ENCODE measurements around the gene ATAT1.
"Not testable (repeated sequence)": the region's sequence is repeated elsewhere in the genome, so short reads cannot be mapped to it uniquely, and the experiment has no call there.

Gene ATAT1

DNA sequence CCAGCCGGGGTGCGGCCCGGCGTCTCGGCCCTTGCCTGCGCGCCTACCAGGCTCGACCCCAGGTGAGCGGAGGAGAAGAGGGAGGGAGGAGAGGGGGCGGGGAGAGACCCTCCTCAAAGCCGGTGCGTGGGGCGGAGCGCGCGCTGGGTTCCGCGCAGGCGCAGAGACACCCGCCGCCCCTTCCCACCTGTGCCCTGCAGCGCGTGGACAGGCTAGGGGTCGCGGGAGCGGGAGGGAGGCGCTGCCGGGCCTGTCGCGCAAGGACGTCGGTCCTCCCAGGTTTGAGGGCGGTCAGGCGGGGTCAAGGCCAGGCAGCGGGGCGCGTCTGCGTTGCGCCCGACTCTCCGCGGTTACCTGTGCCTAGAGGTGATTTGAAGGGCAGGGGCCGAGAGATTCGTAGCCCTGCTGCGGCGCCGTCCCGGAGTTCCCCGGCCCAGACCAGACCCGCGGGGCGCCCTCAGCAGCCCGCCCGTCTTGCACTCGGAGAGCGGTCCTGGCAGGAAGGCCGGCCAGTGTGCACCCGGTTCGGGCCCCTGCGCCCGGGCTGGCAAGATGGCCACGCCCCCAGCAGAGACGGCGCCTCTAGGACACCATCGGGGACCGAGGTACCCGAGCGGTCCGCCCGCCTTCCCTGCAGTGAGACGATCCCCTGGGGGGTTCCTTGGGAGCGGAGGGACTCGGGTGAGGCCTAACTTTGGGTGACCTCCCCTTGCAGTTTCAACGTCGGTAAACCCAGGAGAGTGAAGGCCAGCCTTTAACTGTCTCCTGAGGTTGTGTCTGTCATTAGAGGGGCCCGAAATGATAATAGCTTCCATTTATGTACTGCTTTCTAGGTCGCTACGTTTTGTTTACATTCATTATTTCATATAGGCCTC lies 20.8 kb downstream of the ATAT1 start:
- DNase-seq (ENCODE audit: low read depth in 2 of 3, low spot score in 2 of 3): peak; percentile 52 to 60 (median 59)

DNA sequence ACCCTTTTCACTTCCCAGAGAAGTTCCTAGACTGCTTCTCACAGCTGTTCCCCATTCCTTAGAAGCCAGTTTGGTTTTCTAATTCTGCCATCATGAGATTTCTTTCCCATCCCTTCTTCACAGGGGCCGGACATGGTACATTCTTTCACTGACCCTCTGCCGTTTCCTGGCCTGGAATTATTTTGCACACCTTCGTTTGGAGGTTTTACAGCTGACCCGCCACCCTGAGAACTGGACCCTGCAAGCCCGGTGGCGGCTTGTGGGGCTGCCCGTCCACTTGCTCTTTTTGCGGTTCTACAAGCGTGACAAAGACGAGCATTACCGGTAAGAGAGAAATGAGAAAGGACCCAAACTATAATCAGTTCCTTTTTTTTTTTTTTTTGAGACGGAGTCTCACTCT lies 24.5 kb downstream of the ATAT1 start:
- no peak for DNase-seq (ENCODE audit: low read depth in 2 of 3, low spot score in 2 of 3)

DNA sequence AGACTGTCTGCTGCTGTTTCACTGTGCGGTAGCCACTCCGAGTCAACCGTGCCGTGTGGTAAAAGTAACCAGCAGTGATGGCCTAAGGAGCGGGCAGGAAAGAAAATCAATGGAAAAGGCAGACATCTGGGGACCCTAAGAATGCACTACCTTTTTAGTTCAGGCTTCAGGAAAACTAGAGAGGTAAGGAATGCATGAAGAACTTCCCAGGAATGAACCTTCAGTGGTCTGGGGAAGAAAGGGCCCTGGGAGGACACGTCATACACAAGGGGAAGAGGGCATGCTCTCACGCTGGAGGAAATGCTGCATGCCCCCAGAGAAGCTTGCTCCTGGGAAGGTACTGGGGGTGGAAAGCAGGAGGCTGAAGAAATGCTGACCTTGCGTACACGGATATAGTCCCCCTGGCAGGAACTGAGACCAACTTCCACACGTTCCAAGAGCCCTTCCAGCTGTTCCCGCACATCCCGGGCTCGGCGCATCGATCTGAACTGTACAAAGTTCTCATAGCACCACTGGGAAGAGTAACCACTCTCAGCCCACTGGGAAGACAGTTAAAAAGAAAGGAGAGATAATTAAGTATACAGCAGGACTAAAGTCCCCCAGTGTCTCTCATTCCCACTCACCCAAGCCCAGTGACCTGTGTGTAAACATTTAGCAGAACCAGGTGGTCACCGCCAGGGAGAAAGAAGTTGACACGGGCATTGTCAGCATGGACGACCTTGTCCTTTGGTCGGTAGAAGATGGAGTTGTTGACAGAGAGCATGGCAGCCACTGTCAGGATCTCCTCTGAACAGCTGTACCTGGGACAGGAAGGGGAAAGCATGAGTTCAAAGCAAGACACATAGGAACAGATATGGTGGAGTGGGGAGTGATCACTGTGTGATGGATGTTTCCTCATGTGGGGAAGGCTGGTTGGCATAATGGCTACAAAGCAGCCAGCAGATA lies 28.4 kb downstream of the ATAT1 start:
- DNase-seq (ENCODE audit: low read depth in 2 of 3, low spot score in 2 of 3): no peak

DNA sequence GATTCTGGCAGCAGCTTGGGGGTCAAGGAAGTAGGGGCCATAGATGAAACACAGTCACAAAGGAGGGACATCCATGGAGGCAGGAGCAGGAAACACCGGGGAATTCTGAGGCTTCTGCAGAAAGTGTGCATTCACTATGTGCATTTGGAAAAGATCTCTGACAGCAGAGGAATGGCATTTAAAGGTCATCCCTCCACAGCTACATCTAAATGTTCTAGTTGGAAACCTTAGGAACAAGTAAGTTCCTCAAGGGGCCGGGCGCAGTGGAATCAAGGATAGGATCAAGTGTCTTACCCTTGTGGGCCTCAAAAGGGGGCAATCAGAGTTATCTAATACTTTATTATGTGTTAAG lies 29.0 kb downstream of the ATAT1 start:
- no peak for DNase-seq (ENCODE audit: low read depth in 2 of 3, low spot score in 2 of 3)

DNA sequence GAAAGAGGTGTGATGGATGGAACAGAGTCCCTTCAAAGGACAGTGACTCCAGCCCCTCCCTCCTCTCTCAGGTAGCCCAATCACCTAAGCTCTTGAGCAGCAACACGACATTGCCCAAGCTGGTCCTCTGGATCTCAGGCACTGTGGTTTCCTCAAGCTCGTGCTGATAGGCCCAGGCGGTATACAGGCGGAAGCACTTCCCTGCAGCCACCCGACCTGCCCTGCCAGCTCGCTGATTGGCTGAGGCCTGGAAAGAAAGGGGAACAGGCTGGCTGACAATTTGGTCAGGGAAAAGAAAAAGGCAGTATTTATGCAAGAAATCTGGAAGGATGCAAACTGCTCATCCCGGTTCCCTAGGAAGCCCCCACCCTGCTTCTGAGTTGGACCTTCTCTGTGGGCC lies 29.8 kb downstream of the ATAT1 start:
- no peak for DNase-seq (ENCODE audit: low read depth in 2 of 3, low spot score in 2 of 3)

DNA sequence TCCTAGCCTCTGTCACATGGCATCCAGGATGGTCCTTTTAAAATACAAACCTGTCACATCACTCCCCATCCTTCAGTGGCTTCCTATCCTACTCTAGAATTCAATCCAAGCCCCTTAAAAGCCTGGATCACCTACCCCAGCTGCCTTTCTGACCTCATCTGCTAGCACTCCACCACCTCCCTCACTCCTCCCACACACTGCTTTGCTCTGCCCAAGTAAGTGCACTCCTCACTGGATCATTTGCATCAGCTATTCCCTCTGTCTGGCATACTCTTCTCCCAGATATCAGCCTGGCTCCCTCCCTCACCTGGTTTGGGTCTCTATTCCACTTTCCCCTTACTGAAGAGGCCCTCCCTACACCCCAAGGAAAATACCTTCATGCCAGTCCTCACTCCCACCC lies 30.8 kb downstream of the ATAT1 start:
- DNase-seq (ENCODE audit: low read depth in 2 of 3, low spot score in 2 of 3): no peak

DNA sequence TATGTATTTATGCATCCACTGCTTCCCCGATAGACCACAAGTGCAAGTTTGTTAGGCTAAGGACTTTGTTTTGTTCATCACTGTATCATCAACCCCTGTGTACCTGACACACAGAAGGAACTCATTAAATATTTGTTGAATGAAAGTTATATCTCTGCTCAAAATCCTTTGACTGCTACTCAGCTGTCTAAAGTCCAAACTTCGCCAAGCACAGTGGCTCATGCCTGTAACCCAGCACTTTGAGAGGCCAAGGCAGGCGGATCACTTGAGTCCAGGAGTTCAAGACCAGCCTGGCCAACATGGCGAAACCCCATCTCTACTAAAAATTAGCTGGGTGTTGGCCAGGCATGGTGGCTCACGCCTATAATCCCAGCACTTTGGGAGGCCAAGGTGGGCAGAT lies 31.2 kb downstream of the ATAT1 start:
- DNase-seq (ENCODE audit: low read depth in 2 of 3, low spot score in 2 of 3): not testable (repeated sequence)

DNA sequence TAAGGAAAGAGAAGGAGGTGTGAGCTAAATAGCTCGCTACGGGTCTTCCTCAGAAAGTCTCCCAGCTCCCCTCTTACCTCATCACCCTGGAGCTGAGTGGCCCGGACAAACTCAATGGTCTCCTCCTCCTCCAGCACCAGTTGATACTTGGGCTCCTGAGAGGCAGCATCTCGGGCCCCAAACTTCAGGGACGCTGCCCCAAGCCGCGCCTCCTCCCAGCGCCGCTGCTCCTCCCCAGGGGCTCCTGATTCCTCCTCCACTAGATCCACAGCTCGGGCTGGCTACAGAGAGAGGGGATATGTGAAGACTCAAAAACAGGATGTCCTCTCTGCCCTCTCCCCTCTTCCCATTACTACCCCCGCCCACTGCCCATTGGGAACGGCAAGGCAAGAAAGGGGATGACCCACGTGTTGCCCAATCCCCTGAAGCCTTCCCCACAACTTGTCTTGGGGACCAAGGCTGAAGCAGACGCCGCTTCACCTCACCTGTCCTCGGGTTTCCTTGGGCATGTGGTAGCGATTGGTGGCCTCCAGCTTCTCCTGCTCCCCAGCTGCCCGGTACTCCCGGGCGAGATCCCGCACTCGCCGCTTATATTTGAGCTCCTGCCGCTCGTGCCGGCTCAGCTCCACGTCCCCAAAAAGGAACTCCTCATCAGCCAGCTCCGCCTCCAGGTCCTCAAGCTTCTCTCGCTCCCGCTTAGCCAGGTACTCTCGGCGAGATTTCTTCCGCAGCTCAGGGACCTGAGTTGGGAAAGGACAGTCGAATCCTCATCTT lies 38.5 kb downstream of the ATAT1 start:
- no peak for DNase-seq (ENCODE audit: low read depth in 2 of 3, low spot score in 2 of 3)

DNA sequence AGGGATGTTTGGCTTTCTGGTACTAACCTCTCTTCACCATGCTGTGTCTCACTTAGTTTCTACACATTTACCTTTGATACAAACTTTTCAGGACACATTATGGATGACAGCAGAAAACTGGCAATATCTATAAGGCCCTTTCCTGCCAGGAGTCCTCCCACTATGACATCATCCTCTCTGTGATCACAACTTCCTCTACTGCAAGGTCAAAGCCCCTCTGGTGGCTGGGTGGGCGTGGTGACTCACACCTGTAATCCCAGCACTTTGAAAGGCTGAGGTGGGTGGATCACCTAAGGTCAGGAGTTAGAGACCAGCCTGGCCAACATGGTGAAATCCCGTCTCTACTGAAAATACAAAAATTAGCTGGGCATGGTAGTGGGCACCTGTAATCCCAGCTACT lies 39.6 kb downstream of the ATAT1 start:
- DNase-seq (ENCODE audit: low read depth in 2 of 3, low spot score in 2 of 3): not testable (repeated sequence)

DNA sequence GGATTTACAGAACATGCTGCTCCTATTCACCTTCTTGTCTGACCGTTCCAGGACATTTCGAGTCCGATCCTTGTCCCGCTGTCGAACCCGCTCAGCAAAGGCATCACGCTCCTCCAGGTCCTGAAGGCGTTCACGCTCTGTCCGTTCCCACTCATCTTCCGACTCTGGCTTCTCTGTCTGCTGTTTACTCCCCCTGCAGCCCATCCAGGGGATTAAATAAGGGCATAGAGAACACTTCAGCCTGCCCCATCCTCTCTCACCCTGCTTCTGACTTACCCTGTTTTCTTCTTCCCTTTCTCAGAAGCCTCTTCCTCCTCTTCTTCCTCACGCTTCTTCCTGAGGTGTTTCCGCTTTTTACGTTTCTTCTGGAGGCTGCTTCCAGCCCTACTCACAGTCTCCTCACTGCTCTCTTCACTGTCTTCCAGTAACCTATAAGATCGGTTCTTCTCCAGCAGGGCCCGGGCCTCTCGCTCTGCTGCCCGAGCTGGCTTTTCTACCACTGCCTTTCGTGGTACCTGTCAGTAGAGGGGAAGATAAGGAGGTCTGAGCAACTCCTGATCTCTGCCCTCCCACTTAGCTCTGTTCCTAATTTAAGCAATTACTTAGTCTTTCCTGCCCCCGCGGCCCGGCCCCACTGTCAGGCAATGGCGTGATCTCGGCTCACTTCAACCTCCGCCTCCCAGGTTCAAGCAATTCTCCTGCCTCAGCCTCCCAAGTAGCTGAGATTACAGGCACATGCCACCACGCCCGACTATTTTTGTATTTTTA lies 44.3 kb downstream of the ATAT1 start:
- DNase-seq (ENCODE audit: low read depth in 2 of 3, low spot score in 2 of 3): no peak

DNA sequence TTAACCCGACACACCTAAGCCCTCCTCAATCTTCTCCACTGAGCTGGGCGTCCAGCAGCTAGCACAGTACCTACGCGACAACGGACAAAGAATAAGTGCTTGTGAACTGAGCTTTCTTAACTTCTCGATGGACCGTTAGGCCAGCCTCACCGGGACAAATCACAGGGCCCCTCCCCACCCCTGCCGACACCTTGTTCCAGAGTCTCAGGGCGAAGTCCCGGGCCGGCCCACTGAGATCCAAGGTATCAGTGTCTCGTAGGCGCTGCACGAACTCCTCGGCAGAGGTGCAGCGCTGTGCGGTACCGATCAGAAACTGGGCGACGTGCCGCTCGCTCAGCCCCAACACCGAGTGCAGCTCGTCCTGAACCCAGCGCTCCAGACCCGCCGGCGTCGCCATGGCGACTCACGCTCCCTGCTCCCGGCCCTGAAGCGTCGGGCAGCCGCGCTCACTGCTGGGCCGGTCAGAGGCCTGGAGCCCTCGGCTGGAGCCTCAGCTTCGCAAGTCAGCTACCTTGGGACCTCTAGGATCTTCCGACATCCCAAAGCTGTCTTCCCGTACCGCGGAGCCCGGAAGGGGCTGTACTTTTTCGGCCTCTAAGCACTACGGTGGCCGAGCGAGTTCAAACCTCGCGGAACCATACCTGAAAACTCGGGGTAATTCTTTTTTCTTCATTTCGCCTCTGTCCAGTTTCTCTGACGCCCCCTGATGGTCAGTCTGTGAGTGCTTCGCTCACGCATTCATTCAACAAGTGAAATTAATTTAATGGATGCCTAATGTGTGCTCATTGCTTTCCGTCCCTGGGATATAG lies 46.0 kb downstream of the ATAT1 start, which contains the start of gene DHX16:
TSS of gene DHX16 (minus strand) at position 562 of the 809 bp plus-strand sequence. CDS start at position 397, 165 bp downstream.
- DNase-seq (ENCODE audit: low read depth in 2 of 3, low spot score in 2 of 3): peak; percentile 76 to 77 (median 76)

DNA sequence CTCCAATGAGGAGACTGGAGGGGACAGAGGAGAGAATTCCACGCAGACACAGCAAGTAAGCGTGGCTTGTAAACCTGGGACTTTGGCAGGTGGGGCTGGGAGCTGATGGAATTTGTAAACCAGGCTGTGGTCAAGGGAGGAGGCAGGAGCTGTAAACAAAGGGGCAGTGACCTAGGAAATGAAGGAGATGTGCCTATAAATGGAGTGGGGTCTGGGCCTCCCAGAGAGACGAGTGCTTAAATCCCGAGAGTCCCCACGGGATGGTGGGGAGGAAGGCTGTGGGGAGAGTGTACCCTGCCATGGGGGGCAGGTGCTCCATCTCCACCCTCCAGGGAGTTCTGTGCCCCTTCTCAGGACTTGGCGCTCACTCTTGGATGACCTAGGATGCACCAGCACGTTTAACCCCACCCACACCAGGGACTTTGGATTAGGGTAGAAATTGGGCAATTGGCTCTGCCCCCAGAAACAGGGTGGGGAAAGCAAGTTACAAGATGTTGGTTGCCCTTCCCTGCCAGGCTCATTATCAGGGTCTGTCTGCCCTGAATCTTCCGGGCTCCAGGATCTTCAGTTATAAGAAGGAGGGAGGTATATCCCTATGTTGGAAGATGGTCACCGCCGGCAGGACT lies 50.1 kb downstream of the ATAT1 start:
- DNase-seq (ENCODE audit: low read depth in 2 of 3, low spot score in 2 of 3): no peak

DNA sequence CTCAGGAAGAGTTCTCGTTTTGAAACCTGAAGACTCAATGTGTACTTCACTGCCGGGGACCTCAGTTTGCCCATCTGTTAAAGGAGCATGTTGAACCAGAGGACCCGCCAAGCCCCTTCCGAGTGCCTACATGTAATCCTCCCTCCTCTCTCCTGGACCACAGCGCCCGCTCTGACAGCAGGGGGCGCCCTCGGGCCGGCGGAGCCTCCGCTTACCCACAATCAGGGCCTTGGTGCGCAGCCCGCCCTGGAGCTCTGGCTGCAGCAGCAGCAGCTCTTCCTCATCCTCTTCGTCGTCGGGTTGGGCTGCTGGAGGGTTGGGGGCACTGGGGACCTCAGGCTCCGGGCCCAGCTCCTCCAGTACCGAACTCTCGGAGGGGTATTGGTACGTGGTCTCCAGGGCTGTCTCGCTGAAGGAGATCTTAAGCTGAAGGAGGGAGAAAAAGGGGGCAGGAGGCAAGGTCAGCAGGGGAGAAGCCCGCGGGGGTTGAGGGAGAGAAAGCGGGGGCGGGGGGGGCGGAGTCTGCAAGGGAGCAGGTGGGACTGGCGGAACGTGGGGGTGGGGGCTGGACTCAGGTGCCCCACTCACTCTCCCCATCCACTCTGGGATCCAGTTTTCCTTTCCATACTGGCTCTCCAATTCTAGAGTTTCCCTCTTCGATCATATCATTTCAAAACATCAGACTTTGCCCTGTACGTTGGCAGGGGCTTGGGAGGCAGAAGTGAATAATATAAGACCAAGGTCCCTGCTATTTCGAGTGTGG lies 52.5 kb downstream of the ATAT1 start:
- peak; percentile 82 to 92 (median 85) for DNase-seq (ENCODE audit: low read depth in 2 of 3, low spot score in 2 of 3)

DNA sequence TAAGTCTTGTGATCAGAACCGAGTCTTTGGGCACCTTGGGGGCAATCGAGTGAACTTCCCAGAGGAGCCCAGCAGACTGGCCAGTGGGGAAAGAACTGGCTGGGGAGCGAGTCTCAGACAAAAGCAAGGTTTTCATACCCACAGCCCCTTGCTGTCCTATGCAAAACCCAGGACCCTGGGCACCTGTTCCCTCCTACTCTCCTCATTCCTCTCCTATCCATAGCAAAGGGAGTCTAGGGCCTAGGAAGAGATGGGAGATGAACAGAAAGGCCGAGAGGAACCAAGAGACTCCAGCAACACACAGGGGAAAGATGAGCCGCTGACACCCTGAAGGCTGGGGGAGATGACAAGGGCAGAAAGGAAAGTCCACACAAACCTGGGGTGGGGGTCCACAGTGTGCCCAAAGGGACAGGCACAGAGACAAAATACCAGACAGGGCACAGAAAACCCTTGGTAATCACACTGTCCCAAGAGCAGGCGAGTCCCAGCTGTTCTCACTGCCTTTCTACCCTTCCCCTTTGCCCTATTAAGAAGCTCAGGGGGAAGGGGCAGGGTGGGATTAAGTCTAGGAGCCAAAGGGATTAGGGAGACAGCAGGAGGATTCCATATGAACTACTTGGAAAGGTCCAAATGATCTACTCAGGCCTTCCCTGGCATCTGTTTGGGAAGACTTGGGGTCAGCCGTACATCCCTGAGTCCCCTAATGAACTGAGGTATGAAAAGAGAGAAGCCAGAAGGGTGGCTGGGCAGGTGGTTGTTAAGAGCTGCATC lies 53.3 kb downstream of the ATAT1 start:
- no peak for DNase-seq (ENCODE audit: low read depth in 2 of 3, low spot score in 2 of 3)

DNA sequence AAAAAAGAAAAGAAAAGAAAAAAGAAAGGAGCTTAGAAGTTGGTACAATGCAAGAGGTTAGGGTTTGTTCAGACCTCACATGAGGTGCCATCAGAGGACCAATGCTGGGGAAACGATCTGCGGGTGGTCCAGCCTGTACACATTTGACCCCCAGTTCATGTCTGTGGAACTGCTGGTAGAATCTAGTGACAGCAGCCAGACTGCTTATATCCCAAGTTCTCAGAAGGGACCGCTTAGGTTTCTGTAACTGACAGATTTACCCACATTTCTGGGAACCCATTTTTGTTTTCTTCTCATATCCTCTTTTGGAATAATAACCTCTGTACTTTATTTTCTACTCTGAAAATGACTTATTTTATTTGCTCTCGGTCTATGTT lies 55.1 kb downstream of the ATAT1 start:
- no peak for DNase-seq (ENCODE audit: low read depth in 2 of 3, low spot score in 2 of 3)

DNA sequence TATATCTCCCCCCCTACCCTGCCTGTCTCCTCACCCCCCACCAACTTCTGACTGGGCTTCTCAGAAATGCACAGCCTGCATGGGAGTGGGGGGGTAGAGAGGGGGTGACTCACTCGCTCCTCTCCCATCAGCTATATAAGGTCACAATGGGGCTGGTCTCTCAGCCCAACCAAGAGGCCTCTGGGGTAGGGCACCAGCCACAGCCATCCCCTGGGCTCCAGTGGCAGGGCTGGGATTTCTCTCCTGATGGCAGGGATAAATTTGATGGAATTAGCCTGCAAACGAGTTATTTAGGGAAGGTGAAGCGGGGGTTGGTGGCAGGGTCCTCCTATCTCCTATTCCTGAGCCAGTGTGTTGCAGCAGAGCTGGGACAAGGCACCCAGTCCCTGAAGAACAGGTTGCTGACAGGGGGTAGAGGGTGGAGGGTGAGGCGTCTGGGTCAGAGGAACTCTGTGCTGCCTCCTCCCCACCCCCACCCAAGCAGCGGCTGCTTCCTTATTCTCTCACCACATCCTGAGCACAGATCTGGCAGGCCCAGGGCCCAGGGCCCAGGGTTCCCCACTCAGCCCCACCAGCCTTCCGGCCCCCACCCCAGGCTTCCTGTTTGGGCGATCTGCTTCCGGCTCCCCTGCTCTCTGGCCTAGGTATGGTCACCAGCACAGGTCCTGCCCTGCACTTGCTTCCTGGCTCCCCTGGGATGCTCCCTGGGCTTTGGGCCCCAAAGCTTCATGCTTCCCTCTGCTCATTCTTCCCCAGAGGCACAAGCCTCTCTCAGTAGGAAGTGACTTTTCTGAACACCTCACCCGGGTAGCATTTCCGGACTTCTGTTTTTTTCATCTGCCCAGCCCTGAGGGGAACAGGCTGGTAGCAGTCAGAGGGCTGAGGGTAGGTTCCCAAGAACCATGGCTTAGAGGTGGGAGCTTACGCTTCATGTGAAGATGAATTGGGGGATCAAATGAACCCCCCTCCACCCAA lies 55.8 kb downstream of the ATAT1 start:
- peak; percentile 69 to 78 (median 71) for DNase-seq (ENCODE audit: low read depth in 2 of 3, low spot score in 2 of 3)

All from activated CD8-positive, alpha-beta memory T cell treated with anti-CD3 and anti-CD28 coated beads for 48 hours (primary cell).